Measurements from ENCODE around the gene SIRT1.
"Not testable (repeated sequence)": the region's sequence is repeated elsewhere in the genome, so short reads cannot be mapped to it uniquely, and the experiment has no call there.

Gene SIRT1

GRCh38 chr10:67884313-67884841 is at the start of gene SIRT1:
Gene SIRT1, plus strand, starts transcription at chr10:67884656. Its CDS starts 66 bp downstream, at chr10:67884722.
- DNase-seq (ENCODE audit: extremely low read depth in 1 of 2, low read depth in 1 of 2): peak; percentile 86 to 87

DNA sequence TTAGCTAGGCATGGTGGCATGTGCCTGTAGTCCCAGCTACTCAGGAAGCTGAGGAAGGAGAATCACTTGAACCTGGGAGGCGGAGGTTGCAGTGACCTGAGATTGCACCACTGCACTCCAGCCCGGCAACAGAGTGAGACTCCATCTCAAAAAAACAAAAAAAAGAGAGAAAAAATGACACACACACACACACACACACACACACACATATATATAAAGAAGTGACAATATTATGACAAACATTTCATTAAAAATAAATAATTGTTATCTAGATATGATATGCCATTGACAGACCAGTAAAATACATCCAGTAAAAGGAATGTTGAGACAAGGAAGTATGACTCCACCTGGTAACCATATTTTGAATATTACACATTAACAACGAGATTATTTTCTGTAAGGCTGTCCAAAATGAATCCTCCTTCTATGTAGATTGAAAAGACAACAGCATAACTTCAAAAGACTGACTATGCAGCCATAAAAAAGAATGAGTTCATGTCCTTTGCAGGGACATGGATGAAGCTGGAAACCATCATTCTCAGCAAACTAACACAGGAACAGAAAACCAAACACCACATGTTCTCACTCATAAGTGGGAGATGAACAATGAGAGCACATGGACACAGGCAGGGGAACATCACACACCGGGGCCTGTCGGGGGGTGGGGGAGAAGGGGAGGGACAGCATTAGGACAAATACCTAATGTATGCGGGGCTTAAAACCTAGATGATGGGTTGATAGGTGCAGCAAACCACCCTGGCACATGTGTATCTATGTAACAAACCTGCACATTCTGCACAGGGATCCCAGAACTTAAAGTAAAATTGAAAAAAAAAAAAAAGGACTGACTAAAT is 48.7 kb upstream of the SIRT1 start:
- not testable (repeated sequence) for DNase-seq (ENCODE audit: extremely low read depth in 1 of 2, low read depth in 1 of 2)

DNA sequence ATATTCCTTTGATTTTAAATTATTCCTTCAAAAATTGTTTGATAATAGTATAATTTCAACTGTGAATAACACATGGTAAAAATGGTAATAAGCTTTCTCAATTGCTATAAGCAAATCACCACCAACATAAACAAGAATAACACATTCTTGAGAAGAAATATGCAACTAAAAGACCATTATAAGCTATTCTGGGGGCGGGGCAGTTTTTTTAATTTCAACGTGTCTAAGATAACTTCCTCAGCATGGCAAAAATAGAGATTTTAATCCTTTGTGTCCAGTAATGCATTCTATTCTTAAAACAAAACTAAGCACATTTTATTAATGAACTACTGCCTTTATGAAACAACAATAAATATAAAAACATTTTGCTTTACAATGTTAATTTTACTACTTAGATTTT is 48.0 kb upstream of the SIRT1 start:
- no peak for DNase-seq (ENCODE audit: extremely low read depth in 1 of 2, low read depth in 1 of 2)

- DNase-seq (ENCODE audit: extremely low read depth in 1 of 2, low read depth in 1 of 2): no peak
Observed at GRCh38 chr10:67836972-67837371, 47.5 kb upstream of the SIRT1 start.

- no peak for DNase-seq (ENCODE audit: extremely low read depth in 1 of 2, low read depth in 1 of 2)
Observed at GRCh38 chr10:67837541-67838314, 46.7 kb upstream of the SIRT1 start, which contains the start of gene DNAJC12. Gene DNAJC12, minus strand, starts transcription at chr10:67838188. Its CDS starts 177 bp downstream, at chr10:67838011.

GRCh38 chr10:67839511-67839910 is 44.9 kb upstream of the SIRT1 start:
- not testable (repeated sequence) for DNase-seq (ENCODE audit: extremely low read depth in 1 of 2, low read depth in 1 of 2)

DNA sequence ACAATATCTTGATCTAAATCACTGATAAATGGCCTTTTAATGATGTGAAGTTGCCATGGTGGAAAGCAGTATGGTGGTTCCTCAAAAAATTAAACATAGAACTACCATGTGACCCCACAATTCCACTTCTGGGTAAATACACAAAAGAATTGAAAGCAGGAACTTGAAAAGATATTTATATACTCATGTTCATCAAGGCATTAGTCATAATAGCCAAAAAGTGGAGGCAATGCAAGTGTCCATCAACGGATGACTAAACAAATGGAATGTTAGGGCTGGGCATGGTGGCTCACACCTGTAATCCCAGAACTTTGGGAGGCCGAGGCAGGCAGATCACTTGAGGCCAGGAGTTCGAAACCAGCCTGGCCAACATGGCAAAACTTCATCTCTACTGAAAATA is 44.5 kb upstream of the SIRT1 start:
- no peak for DNase-seq (ENCODE audit: extremely low read depth in 1 of 2, low read depth in 1 of 2)

GRCh38 chr10:67841737-67842136 is 42.7 kb upstream of the SIRT1 start:
- DNase-seq (ENCODE audit: extremely low read depth in 1 of 2, low read depth in 1 of 2): no peak

- DNase-seq (ENCODE audit: extremely low read depth in 1 of 2, low read depth in 1 of 2): no peak
Observed at GRCh38 chr10:67843284-67843683, 41.2 kb upstream of the SIRT1 start.

DNA sequence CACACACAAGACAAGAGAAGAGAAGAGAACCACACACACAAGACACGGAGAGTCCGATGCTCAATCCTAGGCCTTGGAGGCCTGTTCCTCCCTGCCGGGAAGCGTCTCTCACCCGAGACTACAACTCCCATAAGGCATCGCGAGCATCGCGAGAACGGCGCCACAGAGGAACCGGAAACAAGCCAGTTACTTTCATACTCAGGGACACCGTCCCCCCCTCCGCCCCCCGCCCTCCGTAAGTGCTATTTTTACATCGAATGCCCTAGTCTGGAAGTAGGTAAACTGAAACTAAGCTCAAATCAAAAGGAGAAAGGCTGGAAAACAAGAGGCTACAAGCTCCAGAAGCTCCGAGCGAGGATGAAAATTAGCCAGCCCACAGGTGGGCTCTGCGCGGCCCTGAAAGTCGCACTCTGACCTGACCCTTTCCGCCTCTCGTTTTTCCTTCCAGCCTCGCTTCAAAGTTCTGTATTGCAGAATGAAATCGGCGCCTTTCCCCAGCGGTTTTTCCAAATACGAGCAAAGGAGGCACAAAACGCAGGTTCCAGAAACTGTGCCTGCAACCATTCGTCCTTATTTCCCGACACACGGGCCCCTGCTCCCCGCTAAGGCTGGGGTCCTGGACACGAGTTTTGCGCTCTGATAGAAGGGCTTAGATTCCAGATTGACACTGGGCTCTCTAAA is 35.0 kb upstream of the SIRT1 start:
- DNase-seq (ENCODE audit: extremely low read depth in 1 of 2, low read depth in 1 of 2): peak; percentile 79 to 84

DNA sequence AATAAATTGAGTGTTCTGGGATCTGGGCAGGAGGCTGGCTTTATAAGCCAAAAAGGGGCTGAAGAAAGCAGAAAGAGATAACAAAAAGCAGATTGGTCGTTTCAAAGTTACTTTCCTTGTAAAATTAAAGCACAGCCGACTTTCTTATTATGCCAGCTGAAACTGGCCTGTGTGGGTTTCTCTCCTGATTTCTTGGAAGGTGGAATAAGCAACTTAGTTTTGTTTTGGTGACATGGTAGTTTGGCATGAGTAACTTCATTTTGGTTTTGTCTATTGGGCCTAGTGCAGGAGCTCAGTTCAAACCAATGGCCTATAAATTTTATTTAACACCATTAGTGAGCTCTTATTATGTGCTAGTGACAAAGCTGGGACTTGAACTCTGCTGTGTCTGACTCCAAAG is 33.3 kb upstream of the SIRT1 start:
- no peak for DNase-seq (ENCODE audit: extremely low read depth in 1 of 2, low read depth in 1 of 2)

- no peak for DNase-seq (ENCODE audit: extremely low read depth in 1 of 2, low read depth in 1 of 2)
Observed at GRCh38 chr10:67852761-67853160, 31.7 kb upstream of the SIRT1 start.

DNA sequence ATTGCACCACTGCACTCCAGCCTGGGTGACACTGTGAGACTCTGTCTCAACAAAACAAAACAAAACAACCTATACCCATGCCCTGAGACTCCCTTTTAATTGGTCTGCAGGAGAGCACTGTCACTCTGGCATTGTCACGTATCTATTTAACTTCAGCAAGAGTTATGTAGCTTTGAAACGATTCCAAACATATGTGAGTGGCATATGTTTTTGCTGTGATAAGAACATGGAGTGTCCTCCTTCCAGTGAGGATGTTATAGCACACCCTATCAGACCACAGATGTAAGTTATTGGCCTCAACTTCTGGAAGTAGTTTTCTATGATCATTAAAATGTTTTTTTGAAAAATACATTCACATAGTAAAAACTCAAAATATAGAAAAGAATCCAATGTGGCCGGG is 30.9 kb upstream of the SIRT1 start:
- DNase-seq (ENCODE audit: extremely low read depth in 1 of 2, low read depth in 1 of 2): no peak

GRCh38 chr10:67858971-67859370 is 25.5 kb upstream of the SIRT1 start:
- DNase-seq (ENCODE audit: extremely low read depth in 1 of 2, low read depth in 1 of 2): no peak

GRCh38 chr10:67861750-67862432 is 22.6 kb upstream of the SIRT1 start:
- DNase-seq (ENCODE audit: extremely low read depth in 1 of 2, low read depth in 1 of 2): no peak

DNA sequence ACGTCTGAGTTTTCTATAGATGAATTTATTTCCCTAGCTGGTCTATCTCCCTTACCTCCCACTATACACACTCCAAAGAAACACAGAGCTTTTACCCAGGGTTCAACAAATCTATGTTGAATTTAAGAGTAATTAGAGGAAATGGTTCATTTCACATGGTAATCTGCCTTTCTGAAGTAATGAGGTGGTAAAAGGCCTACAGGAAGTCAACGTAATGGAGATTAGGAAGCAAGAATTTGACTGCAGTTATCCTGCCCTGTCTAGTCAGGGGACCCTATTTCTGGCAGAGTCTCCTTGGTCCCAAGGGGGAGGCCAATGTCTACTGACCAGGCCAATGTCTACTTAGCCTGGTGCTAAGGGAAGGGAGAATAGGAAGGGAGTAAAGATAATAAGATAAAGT is 21.4 kb upstream of the SIRT1 start:
- DNase-seq (ENCODE audit: extremely low read depth in 1 of 2, low read depth in 1 of 2): no peak

- DNase-seq (ENCODE audit: extremely low read depth in 1 of 2, low read depth in 1 of 2): no peak
Observed at GRCh38 chr10:67864607-67865371, 19.7 kb upstream of the SIRT1 start.

DNA sequence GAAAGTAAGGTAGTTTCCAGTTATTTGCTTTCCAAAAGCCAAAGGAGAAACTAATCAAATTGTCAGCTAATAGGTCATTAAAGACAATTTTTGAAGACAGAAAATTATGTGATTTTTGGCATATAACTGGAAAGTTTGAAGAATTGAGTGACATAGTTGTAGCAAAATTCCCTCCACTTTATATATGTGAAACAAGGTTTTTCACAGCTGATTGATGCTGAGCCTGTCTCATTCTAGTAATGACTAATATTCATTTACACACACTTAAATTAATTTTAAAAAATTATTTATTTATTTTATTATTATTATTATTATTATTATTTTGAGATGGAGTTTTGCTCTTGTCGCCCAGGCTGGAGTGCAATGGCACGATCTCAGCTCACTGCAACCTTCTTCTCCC is 16.3 kb upstream of the SIRT1 start:
- no peak for DNase-seq (ENCODE audit: extremely low read depth in 1 of 2, low read depth in 1 of 2)

DNA sequence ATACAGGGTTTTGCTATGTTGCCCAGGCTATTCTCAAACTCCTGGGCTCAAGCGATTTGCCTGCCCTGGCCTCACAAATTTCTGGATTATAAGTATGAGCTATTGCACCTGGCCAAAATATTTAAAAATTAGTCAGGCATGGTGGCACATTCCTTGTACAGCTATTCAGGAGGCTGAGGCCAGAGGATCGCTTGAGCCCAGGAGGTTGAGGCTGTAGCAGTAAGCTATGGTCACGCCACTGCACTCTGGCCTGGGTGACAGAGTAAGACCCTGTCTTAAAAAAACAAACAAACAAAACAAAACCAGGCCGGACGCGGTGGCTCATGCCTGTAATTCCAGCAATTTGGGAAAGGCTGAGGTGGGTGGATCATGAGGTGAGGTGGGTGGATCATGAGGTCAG is 14.5 kb upstream of the SIRT1 start:
- DNase-seq (ENCODE audit: extremely low read depth in 1 of 2, low read depth in 1 of 2): no peak

Measured in stimulated activated CD8-positive, alpha-beta memory T cell treated with anti-CD3 and anti-CD28 coated beads, Interleukin-7, amount 100 ng/mL, for 48 hours (primary cell).